NCI-H187 treated with DMSO at 0.1 percent for 48 hours (cell line): Measurements from ENCODE around the gene ZNF319.

Source experiments
- DNase-seq: peaks from one replicate; lab custom pipeline; 2025; lab: John Stamatoyannopoulos, UW

ZNF319 gene

DNA sequence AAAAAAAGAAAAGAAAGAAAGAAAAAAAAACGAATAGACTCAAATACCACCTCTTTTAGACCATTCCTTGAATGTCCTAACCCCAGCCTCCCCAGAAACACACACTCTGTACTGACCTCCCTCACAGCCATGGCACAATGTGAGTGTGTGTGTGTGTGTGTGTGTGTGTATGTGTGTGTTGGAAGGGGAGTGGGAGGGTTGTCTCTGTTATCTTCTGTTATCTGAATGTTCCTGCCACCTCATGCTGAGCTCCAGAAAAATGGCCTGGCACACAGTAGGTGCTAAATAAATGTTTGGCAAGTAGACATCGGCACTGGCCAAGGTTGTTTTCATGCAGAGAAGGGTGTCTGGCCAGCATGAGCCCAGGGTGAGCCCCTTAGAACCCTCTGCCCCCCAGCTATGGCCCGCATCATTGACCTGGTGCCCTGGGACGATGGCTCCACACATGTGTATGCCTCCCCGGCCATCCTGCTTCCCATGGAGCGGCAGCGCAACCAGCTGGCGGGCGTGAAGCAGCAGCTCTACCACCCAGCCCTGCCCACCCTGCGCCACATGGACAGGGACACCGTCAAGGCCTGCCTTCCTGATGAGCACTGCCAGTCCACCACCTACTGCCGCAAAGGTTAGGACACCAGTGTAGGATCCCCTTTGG, 22.9 kb downstream of the ZNF319 start:
- no peak for DNase-seq

DNA sequence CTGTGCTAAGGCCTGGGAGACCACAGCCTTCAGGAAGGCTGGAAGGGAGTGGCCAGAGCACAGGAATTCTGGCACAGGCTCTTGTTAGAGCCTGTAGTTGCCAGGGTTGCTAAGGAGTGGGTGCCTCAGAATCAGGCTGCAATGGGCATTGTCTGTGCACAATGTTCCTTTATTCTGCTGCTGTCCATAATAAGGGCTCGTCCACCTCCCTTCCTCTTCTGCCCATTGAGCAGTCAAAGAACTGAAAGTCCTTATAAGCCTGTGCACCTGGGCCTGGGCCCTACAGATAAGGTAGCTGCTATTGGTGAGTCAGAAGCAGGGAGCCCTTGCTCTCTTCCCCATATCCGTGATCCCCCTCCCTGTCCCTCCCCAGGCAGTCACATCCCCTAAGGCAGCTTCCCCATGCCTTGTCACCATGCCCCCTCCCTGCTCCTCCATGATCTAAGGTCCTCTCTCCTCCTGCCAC, 24.1 kb downstream of the ZNF319 start:
- no peak for DNase-seq

DNA sequence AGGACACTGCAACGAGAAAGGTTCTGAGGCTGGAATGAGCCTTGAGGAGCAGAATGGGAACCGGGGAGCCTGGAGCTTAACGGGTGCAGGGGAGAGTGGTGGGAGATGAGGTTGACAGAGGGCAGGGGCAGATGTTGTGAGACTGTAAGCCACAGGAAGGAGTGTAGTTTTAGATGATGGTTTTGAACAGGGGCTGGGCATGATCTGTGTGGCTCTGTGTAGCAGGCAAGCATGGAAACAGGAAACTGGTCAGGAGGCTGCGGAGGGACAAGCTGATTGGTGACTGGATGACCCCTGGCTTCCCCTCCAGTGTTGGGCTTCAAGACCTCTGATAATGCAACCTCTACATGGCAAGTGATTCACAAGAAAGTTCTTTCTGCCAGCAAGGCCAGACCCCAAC, 28.2 kb downstream of the ZNF319 start:
- DNase-seq, result no peak

DNA sequence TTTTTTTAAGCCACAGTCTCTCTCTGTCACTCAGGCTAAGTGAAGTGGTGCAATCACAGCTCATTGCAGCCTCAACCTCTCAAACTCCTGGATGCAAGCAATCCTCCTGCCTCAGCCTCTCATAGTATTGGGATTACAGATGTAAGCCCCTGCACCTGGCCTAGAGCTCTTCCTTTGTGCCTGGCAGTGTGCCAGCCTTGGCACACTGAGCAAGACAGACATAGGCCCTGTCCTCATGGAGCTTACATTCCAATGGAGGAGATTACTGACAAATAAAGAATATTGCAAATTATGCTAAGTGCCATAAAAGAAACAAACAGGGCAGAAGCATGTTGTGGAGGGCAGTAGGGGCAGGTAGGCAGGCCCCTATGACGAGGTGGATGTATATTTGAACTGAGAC, 28.6 kb downstream of the ZNF319 start:
- no peak for DNase-seq

DNA sequence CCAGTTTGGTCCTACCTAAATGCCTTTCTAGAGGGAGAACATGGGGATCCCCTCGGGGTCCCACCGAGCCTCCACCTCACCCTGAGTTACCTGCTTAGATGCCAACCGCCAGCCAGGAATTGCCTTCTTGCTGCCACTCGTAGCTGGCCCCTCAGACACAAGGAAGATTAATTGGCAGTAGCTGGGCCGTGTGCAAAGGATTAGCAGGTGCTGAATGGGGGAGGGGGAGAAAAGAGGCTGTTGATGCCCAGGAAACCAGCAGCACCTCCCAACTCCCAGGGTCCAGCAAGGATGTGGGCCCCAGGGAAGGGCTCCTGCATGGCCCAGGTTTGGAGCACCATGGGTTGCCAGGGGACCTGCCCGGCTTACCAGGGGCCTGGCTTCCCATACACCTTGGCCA, 29.5 kb downstream of the ZNF319 start, which contains the start of gene CNGB1:
CNGB1 (minus strand) TSS at position 159 of the 400 bp plus-strand sequence. CDS start 3,842 bp downstream, outside the sequence.
- DNase-seq, result no peak

DNA sequence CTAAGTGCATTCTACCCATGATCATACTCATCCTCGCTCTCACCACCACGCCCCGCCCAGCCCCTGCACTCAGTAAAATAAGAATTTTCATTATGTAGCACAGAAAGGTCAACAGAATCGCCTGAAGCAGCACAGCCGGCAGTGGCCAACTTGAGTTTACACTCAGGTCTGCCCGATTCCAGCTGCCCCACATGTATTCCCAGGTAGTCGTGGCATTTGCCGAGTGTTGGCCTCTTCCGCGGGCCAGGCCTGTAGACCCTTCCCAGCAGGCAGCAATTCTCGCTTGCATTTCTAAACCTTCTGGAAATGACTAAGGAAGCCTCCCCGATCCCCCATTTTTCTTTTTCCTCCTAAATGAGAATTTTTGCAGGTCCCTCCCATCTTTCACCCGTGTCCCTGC, 30.2 kb downstream of the ZNF319 start:
- no peak for DNase-seq

DNA sequence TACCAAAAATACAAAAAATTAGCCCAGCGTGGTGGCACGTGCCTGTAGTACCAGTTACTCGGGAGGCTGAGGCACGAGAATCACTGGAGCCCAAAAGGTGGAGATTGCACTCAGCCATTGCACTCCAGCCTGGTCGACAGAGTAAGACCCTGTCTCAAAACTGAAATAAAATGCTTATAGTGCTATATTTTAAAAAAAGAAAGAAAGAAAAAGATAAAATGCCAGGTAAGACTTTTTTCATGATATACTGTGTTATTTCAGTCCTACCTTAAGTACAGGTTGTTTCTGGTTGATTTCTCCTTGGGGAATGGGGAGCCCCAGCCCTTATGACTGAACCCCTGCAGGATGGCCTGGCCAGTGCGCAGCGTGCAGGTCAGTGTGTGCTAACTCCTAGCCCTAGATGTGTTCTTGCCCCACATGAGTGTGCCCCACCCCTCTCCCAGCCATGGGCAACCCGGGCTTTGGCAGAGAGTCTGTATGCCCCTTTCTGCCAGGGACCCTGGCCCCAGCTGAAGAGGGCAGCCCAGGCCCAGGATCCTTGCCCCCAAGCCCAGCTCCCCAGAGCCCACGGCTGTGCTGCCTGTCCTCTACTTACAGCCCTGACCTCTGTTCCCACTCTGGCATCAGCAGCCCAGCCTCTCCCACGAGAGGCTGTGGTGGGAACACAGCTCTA, 30.9 kb downstream of the ZNF319 start:
- no peak for DNase-seq

DNA sequence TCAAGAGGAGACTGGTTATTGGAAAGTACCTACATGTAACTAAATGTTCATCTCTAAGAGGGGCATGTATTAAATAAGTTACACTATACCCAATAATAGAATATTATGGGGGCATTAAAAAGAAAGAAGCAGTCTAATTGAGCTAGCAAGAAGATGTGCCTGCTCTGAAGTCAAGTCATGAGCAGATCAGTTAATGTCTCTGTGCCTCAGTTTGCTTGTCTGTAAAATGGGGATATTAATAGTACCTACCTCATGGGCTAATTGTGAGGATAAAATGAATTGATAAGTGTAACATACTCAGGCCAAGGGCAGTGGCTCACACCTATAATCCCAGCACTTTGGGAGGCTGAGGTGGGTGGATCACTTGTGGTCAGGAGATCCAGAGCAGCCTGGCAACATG, 32.6 kb downstream of the ZNF319 start:
- DNase-seq, result no peak

DNA sequence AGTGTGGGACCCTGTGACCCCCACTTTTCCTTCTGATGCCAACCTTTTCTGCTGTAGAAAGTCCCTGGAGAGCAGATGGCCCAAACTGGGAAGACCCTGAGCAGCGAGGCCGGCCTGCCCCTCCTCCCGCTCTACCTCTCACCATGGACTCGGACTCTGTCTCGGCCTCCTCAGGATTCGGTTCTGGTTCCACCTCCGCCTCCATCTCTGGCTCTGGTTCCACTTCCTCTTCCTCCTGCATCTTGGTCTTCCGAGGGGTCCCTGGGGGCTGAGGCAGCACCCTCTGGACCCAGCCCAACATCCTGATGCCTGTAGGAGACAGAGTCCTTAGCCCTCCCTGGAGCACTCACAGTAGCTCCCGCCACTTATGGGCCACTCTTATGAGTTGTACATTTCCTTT, 33.5 kb downstream of the ZNF319 start:
- no peak for DNase-seq

DNA sequence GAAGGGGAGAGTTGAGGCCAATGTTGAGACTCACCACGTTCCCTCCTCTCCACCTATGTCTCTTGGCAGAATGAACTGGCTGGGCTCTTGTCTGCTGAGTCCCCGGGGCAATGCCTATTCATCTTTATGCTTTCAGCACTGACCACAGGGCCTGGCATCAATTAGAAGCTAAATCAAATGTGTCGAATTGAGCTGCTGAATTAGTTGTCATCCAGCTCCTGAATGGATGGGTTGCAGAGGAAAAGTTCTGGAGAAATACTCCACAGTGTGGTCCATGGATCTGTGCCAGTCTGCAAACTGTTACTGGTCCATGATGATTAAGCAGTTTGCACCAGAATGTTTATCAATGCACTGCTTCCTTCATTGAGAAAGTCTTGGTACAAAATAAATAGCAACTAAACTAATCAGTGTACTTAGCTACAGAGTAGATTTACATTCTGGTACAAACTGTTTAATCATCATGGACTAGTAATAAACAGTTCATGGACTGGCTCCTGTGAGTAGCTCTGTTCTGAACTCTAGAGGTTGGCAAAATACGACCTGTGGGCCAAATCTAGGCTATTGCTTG, 34.2 kb downstream of the ZNF319 start:
- no peak for DNase-seq

DNA sequence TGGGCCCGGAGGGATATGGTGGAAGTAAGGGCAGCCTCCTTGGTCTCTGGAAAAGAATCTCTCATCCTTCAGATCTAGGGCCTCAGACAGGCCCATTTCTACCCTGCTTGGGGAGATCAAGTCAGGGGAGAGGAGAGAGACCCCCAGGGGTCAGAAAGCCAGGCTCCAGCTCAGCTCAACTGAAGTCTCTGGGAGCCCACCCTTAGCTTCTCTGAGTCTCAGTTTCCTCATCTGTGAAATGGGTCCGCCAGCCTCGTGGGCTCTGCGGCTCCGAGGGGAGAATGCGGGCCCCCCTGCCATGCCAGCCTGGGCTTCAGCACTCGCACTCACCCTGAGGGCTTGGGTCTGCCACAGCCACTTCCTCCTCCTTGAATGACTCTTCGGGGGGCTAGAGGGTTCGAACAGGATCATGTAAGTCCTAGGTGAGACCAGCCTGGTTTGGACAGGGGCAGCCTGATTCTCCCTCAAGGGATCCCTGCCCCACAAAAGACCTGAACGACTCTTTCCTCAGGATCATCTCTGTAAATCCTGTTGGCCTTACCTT, 36.2 kb downstream of the ZNF319 start:
- DNase-seq, result no peak

DNA sequence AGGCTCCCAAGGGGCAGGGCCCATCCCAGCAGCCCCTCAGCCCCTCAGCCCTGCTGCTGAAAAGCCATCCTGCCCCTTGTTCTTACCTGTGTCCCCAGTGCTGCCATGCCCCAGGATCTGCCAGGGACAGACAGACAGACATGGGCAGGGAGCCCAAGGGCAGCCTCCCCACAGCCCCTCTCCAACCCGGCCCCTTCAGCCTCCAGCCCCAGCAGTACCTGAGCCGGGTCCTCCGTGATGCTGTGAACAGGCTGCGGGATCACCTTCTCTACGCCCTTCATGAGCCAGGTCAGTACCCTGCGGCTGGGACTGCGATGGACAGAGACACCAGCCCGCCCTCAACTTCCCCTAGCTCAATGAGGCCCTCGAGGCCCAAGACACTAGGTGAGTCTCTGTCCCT, 37.7 kb downstream of the ZNF319 start:
- DNase-seq, result no peak

DNA sequence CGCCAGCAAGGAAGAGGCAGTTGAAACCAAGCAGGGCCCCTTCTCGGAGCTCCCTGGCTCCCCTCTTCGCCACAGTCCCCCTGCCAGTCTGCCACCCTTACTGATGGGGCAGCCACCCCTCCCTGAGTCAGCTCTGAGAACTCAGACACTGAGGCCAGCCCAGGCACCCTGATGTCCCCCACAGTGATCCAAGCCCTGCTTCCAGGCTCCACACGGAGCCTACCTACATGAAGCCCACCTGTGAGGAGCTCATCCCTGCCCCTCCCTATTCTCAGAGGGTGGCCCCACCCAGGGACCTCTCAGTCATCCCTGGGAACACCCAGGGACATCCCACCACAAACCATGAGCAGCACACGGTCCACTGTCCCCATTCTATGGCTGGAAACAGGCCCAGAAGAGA, 38.4 kb downstream of the ZNF319 start:
- no peak for DNase-seq

DNA sequence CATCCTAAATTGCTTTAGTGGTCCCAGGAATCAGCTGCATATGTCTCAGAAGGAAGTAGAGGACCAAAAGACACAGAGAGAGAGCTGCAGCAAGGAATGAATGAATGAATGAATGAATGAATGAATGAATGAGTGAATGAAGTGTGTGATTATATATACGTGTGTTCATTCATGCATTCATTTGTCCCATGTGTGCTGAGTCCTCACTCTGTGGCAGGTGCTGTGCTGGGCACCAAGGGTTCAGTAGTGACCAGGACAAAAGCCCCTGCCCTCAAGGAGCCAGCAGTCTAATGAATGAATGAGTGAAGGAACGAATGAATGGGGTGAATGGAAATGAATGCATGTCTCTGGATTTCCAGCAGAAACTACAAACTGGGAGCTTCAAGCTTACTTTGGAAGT, 38.9 kb downstream of the ZNF319 start:
- no peak for DNase-seq

DNA sequence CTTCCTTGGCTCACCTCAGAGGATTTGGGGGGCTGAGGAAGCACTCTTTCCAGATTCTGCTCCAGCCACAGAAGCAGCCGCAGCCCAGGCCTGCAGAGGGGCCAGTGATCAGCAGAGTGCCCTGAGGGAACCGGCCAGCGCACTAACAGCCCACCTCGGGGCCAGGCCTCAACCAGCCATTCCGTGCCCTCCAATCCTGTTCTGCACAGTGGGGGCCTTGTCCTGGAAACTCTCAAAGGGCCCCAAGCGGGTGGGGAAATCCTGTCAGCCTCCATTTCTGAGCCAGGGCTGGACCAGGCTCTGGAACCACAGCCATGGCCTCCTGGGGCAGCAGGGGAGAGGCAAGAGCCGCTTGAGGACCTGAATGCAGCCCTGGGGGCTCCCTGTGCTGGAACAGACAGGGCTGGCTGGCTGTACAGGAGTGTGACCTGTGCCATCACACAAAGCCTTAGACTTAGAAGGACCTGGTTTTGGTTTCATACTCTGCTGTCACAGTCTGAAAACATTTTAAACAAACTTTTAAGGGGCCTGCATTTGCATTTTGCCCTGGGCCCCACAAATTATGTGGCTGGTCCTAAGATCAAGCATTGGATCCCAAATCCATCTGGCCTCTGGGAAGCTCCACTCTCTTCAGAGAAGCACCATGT, 39.5 kb downstream of the ZNF319 start:
- no peak for DNase-seq

DNA sequence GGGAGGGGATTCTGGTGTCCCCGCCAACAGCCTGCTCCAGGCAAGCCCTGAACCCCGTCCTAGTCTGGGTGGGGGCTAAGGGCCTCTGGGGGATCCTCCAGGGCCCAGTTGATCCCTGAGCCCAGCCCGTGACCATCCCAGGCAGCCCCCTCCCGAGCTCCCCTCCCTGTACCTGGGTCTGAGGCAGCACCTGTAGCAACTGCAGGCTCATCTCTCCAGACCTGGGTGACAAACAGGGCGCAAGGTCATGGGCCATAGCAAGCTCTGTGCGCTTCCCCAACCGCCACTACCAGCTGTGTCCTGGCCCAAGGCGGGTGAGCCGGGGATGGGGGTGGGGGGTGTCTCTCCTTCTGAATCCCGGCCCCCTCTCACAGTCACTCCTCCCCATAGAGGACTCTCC, 40.2 kb downstream of the ZNF319 start:
- no peak for DNase-seq

DNA sequence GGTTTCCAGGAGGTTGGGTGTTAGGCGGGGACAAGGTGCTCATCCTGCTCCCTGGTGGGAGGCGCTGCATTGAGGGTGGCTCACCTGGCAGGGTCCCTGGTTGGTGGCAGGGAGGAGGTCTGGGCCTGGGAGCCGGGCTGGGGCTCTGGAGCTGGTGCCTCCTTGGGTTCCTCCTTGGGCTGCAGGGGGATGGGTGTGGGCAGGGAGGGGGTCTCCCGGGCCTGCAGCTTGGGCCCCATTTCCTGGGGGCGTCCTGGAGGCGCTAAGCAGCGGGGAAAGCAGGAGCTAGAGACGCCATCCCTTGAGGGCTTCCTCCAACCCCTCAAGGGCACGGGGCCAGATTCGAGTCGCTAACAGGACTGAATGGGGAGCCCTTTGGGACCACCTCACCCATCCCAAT, 40.7 kb downstream of the ZNF319 start:
- DNase-seq, result no peak

DNA sequence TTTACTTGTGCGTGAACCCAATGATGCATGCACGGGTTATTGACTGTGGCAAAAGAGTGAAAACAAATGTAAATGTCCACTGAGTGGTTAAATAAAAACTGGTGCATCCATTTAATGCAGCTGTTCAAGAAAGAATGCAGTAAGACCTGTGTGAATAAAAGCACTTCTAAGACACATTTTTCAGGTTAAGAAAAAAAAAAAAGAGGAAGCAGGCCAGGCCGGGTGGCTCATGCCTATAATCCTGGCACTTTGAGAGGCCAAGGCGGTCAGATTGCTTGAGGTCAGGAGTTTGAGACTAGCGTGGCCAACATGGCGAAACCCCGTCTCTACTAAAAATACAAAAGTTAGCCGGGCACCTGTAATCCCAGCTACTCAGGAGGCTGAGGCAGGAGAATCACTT, 41.4 kb downstream of the ZNF319 start:
- no peak for DNase-seq

DNA sequence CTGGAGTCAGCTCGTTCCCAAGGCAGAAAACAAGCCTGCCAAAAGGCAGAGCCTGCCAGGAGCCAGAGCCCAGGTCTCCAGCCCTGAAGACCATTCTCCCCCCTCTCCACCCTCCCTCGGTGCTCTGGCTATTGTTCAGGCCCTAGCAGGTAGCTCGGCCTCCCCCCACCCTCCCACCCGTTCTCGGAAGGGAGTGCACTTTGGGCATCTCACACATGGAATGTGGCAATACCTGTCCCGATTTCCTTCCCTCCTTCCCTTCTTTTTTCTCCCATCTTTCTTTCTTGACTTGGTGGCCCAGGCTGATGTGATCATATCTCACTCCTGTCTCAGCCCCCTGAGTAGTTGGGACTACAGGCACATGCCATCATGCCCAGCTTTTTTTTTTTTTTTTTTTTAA, 41.9 kb downstream of the ZNF319 start:
- no peak for DNase-seq

DNA sequence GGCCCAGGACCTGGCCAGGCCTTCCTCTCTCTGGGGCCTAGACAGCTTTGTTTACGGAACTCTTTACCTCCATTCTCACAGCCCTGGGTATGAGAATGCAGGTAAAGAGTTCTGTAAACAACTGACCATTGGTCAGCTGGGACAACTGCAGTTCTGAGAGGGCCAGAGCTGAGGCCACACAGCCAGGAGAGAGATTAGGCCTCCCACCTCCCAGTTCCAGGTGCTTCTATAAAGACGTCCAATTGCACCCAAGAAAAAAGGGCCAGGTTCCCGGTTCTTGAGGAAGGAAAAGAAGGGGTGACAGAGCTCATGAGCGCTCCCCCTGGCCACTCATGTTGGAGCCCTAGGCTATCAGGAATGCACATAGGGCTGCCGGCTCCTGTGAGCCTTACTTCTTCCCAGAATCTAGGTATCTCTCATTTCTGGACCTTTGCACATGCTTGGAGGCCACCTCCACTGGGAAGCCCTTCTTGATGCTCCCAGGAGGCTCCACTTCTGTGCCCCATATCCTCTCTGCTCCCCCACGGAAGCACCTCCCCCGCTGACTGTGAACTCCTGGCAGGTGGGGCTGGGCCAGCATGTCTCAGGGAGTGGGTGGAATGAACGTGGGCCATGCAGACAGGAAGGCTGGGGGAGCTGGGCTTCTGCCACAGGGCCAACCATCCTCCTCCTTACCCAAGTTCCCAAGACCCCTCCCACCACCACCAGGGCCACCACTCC, 42.6 kb downstream of the ZNF319 start:
- DNase-seq, result no peak

DNA sequence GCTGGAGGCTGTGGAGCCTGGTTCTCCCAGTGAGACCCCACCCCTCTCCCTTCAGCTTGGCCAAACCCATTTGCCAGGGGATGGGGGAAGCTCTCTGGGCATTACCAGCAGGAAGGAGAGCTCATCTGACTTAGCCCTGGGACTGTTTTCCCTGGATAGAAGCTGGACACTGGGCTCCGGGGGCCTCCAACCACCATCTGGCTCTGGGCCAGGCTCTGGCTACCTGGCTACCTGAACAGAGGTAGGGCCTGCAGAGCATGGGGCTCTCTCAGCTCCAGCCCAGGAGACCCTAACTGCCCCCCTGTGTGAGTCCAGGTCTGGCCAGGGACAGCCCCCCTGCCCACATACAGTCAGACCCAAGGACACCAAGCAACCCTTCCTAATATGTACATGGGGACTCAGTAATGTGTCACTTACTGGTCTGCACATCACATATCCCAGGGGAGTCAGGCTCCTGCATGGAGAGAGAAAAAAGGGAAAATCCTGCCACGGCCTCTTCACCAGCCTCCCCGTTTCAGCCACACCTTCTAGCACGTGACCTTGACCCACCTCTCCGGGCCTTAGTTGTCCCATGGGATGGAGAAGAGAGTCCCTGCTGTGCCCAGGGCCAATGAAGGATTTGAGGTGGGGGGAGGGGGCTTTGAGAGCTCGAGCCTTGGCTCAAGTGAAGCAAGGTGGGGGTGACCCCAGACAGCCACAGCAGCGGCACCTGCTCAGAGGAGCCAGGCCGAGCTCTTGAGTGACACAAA, 43.4 kb downstream of the ZNF319 start:
- no peak for DNase-seq
